ENCODE measurements around the gene MAOA. TPM values are rescaled to one million over a fixed set of nuclear protein-coding genes. Genes with fewer than 3 reads are reported as not detected.

Gene MAOA
- total and polyA plus RNA-seq, 2 of the 13 experiments (the other 11 are each of a cell fraction or from before 2014, with no cell fraction given), result 13.4 to 14.7 TPM

DNA sequence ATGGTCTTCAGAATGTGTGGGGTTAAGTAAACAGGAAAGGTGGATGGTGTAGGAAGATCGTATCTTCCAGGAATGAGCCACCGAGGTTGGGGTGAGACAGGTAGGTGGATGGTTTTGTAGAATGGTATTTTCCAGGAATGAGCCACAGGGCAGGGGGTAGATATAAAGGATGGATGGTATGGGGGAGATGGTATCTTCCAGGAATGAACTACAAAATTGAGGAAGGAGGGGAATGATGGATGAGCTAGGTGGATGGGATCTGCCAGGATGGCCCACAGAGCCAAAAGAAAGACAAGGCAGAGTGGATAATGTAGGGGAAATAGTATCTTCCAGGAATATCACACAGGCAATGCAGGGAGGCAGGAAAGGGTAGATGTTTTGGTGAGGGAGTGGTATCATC is 60.0 kb downstream of the MAOA start (continued):
- TF ChIP-seq ZNF18 (CRISPR knock-in tag; IDR thresholded peaks at IDR 0.05; ENCODE audit: insufficient replicate concordance) (no peak), DZIP1 (CRISPR knock-in tag; IDR thresholded peaks at IDR 0.05) (no peak), ZSCAN20 (CRISPR knock-in tag; IDR thresholded peaks at IDR 0.05; ENCODE audit: borderline replicate concordance) (no peak), AHR (CRISPR knock-in tag; IDR thresholded peaks at IDR 0.05) (no peak), NFE2L2 (IDR thresholded peaks at IDR 0.05; ENCODE audit: low read length) (no peak), ZMAT3 (CRISPR knock-in tag; conservative IDR thresholded peaks at IDR 0.05) (no peak), NRL (CRISPR knock-in tag; IDR thresholded peaks at IDR 0.05; ENCODE audit: borderline replicate concordance) (no peak), ZNF557 (CRISPR knock-in tag; IDR thresholded peaks at IDR 0.05) (no peak), TBX3 (IDR thresholded peaks at IDR 0.05; ENCODE audit: borderline replicate concordance) (no peak)
- TF ChIP-seq, protein P1, sequence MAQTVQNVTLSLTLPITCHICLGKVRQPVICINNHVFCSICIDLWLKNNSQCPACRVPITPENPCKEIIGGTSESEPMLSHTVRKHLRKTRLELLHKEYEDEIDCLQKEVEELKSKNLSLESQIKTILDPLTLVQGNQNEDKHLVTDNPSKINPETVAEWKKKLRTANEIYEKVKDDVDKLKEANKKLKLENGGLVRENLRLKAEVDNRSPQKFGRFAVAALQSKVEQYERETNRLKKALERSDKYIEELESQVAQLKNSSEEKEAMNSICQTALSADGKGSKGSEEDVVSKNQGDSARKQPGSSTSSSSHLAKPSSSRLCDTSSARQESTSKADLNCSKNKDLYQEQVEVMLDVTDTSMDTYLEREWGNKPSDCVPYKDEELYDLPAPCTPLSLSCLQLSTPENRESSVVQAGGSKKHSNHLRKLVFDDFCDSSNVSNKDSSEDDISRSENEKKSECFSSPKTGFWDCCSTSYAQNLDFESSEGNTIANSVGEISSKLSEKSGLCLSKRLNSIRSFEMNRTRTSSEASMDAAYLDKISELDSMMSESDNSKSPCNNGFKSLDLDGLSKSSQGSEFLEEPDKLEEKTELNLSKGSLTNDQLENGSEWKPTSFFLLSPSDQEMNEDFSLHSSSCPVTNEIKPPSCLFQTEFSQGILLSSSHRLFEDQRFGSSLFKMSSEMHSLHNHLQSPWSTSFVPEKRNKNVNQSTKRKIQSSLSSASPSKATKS (CRISPR knock-in tag; IDR thresholded peaks at IDR 0.05), result no peak
- TF ChIP-seq, protein P2, sequence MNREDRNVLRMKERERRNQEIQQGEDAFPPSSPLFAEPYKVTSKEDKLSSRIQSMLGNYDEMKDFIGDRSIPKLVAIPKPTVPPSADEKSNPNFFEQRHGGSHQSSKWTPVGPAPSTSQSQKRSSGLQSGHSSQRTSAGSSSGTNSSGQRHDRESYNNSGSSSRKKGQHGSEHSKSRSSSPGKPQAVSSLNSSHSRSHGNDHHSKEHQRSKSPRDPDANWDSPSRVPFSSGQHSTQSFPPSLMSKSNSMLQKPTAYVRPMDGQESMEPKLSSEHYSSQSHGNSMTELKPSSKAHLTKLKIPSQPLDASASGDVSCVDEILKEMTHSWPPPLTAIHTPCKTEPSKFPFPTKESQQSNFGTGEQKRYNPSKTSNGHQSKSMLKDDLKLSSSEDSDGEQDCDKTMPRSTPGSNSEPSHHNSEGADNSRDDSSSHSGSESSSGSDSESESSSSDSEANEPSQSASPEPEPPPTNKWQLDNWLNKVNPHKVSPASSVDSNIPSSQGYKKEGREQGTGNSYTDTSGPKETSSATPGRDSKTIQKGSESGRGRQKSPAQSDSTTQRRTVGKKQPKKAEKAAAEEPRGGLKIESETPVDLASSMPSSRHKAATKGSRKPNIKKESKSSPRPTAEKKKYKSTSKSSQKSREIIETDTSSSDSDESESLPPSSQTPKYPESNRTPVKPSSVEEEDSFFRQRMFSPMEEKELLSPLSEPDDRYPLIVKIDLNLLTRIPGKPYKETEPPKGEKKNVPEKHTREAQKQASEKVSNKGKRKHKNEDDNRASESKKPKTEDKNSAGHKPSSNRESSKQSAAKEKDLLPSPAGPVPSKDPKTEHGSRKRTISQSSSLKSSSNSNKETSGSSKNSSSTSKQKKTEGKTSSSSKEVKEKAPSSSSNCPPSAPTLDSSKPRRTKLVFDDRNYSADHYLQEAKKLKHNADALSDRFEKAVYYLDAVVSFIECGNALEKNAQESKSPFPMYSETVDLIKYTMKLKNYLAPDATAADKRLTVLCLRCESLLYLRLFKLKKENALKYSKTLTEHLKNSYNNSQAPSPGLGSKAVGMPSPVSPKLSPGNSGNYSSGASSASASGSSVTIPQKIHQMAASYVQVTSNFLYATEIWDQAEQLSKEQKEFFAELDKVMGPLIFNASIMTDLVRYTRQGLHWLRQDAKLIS (CRISPR knock-in tag; IDR thresholded peaks at IDR 0.05), result no peak
